Tibial nerve (tissue), 4 donors: ENCODE results near the gene TBC1D14. TPM values are rescaled to one million over a fixed set of nuclear protein-coding genes. Genes with fewer than 3 reads are reported as not detected.

ENCODE experiments used
- DNase-seq, 2 donors: peaks; one replicate each; pipeline ENCODE4 v3.0.0-alpha.2; 2019; ENCODE audit warnings: low spot score in 2 of 2
- H3K27ac ChIP-seq, 4 donors: fragments of 200-600 bp; sonication (generic) in 3 of 4; one replicate each; pipeline ENCODE4 v1.5.1; 2017 to 2019; ENCODE audit warnings: mild to moderate bottlenecking in 1 of 4
- H3K27me3 ChIP-seq, 2 donors: fragments of 200-600 bp; sonication (generic) in 1 of 2; one replicate each; pipeline versions ENCODE4 v1.5.1 to v1.6.0; 2017 to 2019
- H3K36me3 ChIP-seq, 3 donors: fragments of 200-600 bp; sonication (generic); one replicate each; pipeline ENCODE4 v1.5.1; 2018 to 2019
- H3K4me1 ChIP-seq, 4 donors: fragments of 200-600 bp; sonication (generic) in 3 of 4; one replicate each; pipeline ENCODE4 v1.5.1; 2017 to 2019
- H3K4me3 ChIP-seq, 4 donors: fragments of 200-600 bp; sonication (generic) in 3 of 4; one replicate each; pipeline ENCODE4 v1.5.1; 2017 to 2019; ENCODE audit warnings: mild to moderate bottlenecking in 1 of 4, moderate library complexity in 1 of 4
- H3K9me3 ChIP-seq, 4 donors: fragments of 200-600 bp; sonication (generic) in 3 of 4; one replicate each; pipeline ENCODE4 v1.5.1; 2017 to 2019
- CTCF ChIP-seq, 5 experiments: fragments of 200-600 bp in 3 of 5; fragments of 450-650 bp in 2 of 5; sonication (generic) in 3 of 5; IDR thresholded peaks; one replicate each; pipeline ENCODE4 v1.5.1; 2016 to 2019; ENCODE audit warnings: antibody characterized with exemption in 5 of 5, mild to moderate bottlenecking in 3 of 5, moderate library complexity in 2 of 5
- EP300 ChIP-seq, 2 donors: sonication (generic); formaldehyde crosslinking; IDR thresholded peaks; one replicate each; pipeline ENCODE4 v1.6.1; 2017; ENCODE audit warnings: antibody characterized with exemption in 2 of 2, mild to moderate bottlenecking in 1 of 2
- POLR2A ChIP-seq, 2 donors: fragments of 450-650 bp; IDR thresholded peaks; one replicate each; pipeline ENCODE4 v1.6.1; 2017; ENCODE audit warnings: antibody characterized with exemption in 2 of 2, mild to moderate bottlenecking in 2 of 2, moderate library complexity in 2 of 2
- WGBS, 2 donors: methylation state at CpG; one replicate each; pipeline ENCODE4 v1.1.5; 2018; 5-methylcytosine and 5-hydroxymethylcytosine counted together
- total RNA-seq, 4 donors: library from RNA; depleted of rRNA; stranded (reverse); fragments of >200 nt; gene quantifications; one replicate each; pipeline ENCODE4 v1.1.0, GENCODE V29; 2016

The TBC1D14 gene
- total RNA-seq, 4 donors from 2014 or later, result 46.9 to 65.7 (median 51.3) TPM

- peak overlapping the region in 1 of 4 donors; percentile 1 for H3K27ac ChIP-seq
Observed at GRCh38 chr4:6953751-6954380, 44.2 kb downstream of the TBC1D14 start.

GRCh38 chr4:6955261-6955911 is 45.8 kb downstream of the TBC1D14 start:
- DNase-seq, result no peak
- H3K4me1 ChIP-seq, result peaks cover 0 to 33% (median 3%) of the 10 kb centered on the region in 4 donors
- 83 to 85% methylated on average over 17 of the region's 17 CpGs for WGBS, 2 donors
- H3K27me3 ChIP-seq, result no peaks in the 10 kb centered on the region
- H3K9me3 ChIP-seq, result no peaks in the 10 kb centered on the region
- no peaks in the 10 kb centered on the region for H3K36me3 ChIP-seq
- H3K4me3 ChIP-seq, result no peak overlapping the region
- TF ChIP-seq EP300 (IDR thresholded peaks at IDR 0.05), result no peak
- H3K27ac ChIP-seq, result no peak overlapping the region

More at GRCh38 chr4:6953751-6954380, 44.2 kb downstream of the TBC1D14 start:
- DNase-seq, result peak in 1 of 2 donors; percentile 42
- WGBS, 2 donors, result 48 to 55% methylated on average over 35 of the region's 35 CpGs
- Histone ChIP-seq H3K4me3 (peak overlapping the region in 2 of 4 donors; percentile 17), H3K27me3 (no peaks in the 10 kb centered on the region), H3K9me3 (no peaks in the 10 kb centered on the region), H3K36me3 (no peaks in the 10 kb centered on the region), H3K4me1 (peaks cover 0 to 28% (median 3%) of the 10 kb centered on the region in 4 donors)
- TF ChIP-seq EP300 (IDR thresholded peaks at IDR 0.05) (no peak), CTCF (IDR thresholded peaks at IDR 0.05) (no peak), POLR2A (IDR thresholded peaks at IDR 0.05) (no peak)

- H3K4me3 ChIP-seq, result no peak overlapping the region
- H3K36me3 ChIP-seq, result no peaks in the 10 kb centered on the region
- WGBS, 2 donors, result 92 to 93% methylated on average over 6 of the region's 6 CpGs
Observed at GRCh38 chr4:6956087-6956433, 46.4 kb downstream of the TBC1D14 start.

GRCh38 chr4:6956434-6957147 is 47.0 kb downstream of the TBC1D14 start:
- no peak for DNase-seq
- Histone ChIP-seq H3K4me3 (no peak overlapping the region), H3K9me3 (no peaks in the 10 kb centered on the region), H3K27ac (peak overlapping the region in 1 of 4 donors; percentile 38), H3K36me3 (no peaks in the 10 kb centered on the region), H3K4me1 (peaks cover 0 to 30% (median 3%) of the 10 kb centered on the region in 4 donors), H3K27me3 (no peaks in the 10 kb centered on the region)
- 90 to 91% methylated on average over 22 to 24 of the region's 24 CpGs for WGBS, 2 donors
- TF ChIP-seq EP300 (IDR thresholded peaks at IDR 0.05) (no peak), CTCF (IDR thresholded peaks at IDR 0.05) (no peak), POLR2A (IDR thresholded peaks at IDR 0.05) (no peak)

More at GRCh38 chr4:6956087-6956433, 46.4 kb downstream of the TBC1D14 start:
- no peaks in the 10 kb centered on the region for H3K9me3 ChIP-seq
- TF ChIP-seq CTCF (IDR thresholded peaks at IDR 0.05) (no peak), EP300 (IDR thresholded peaks at IDR 0.05) (no peak), POLR2A (IDR thresholded peaks at IDR 0.05) (no peak)
- DNase-seq, result no peak
- no peak overlapping the region for H3K27ac ChIP-seq
- peaks cover 0 to 30% (median 3%) of the 10 kb centered on the region in 4 donors for H3K4me1 ChIP-seq
- H3K27me3 ChIP-seq, result no peaks in the 10 kb centered on the region

- H3K4me3 ChIP-seq, result no peak overlapping the region
- no peak for DNase-seq
- no peak for TF ChIP-seq EP300 (IDR thresholded peaks at IDR 0.05)
- TF ChIP-seq CTCF (IDR thresholded peaks at IDR 0.05), result no peak
- TF ChIP-seq POLR2A (IDR thresholded peaks at IDR 0.05), result no peak
- peaks cover 0 to 32% (median 6%) of the 10 kb centered on the region in 4 donors for H3K4me1 ChIP-seq
- no peak overlapping the region for H3K27ac ChIP-seq
- H3K36me3 ChIP-seq, result no peaks in the 10 kb centered on the region
- H3K27me3 ChIP-seq, result no peaks in the 10 kb centered on the region
- no peaks in the 10 kb centered on the region for H3K9me3 ChIP-seq
- WGBS, 2 donors, result 76 to 79% methylated on average over 6 of the region's 6 CpGs
Observed at GRCh38 chr4:6957148-6957520, 47.5 kb downstream of the TBC1D14 start.
